IMR-90 (cell line): ENCODE measurements around the gene GJA4. TPM values are rescaled to one million over a fixed set of nuclear protein-coding genes. Genes with fewer than 3 reads are reported as not detected.

Experiments used
- ATAC-seq: fragments of 200-7000 bp; cut with Tn5 transposase; 2 replicates; pipeline ENCODE4 v1.9.1; 2020; ENCODE audit warnings: low read depth, mild to moderate bottlenecking, moderate library complexity
- BruUV-seq: library from RNA; stranded (reverse); fragments of 400-500 nt; replicated peaks from 2 replicates; lab custom pipeline; 2021; lab: Mats Ljungman, UMichigan
- CTCF ChIA-PET: fragments of 300-600 bp; formaldehyde crosslinking; extraction: SDS; loops from one replicate; lab custom pipeline; 2021; ENCODE audit warnings: antibody characterized with exemption; lab: Yijun Ruan, JAX
- POLR2A ChIA-PET: fragments of 300-600 bp; sonication (Branson Sonifier 250); formaldehyde crosslinking; loops from one replicate; lab custom pipeline; 2022; ENCODE audit warnings: antibody characterized with exemption; ENCODE audit not compliant: unreplicated experiment; lab: Charles Lee
- DNase-seq: peaks from one replicate; pipeline ENCODE4 v3.0.0; 2013
- H2AFZ ChIP-seq: replicated peaks from 2 replicates; pipeline ENCODE3; 2013; ENCODE audit warnings: low read length, mild to moderate bottlenecking; ENCODE audit not compliant: poor library complexity
- H2AK5ac ChIP-seq: 2 replicates; pipeline ENCODE4 v1.6.1; 2013; ENCODE audit warnings: low read depth, low read length, inconsistent platforms
- H2AK9ac ChIP-seq: replicated peaks from 2 replicates; pipeline ENCODE3; 2013; ENCODE audit warnings: mild to moderate bottlenecking, low read depth, low read length, moderate library complexity; ENCODE audit not compliant: poor library complexity
- H2BK120ac ChIP-seq: 2 replicates; pipeline ENCODE4 v1.6.1; 2013; ENCODE audit warnings: low read depth, low read length, inconsistent platforms
- H2BK15ac ChIP-seq: 3 replicates; pipeline ENCODE4 v1.6.1; 2013; ENCODE audit warnings: low read depth, low read length, inconsistent platforms
- H2BK20ac ChIP-seq: 2 replicates; pipeline ENCODE4 v1.6.1; 2013; ENCODE audit warnings: low read depth, mild to moderate bottlenecking, inconsistent platforms, low read length, moderate library complexity
- H2BK5ac ChIP-seq: 2 replicates; pipeline ENCODE4 v1.6.1; 2013; ENCODE audit warnings: mild to moderate bottlenecking, low read depth, low read length, inconsistent platforms; ENCODE audit not compliant: poor library complexity, severe bottlenecking
- H3K14ac ChIP-seq: replicated peaks from 2 replicates; pipeline ENCODE4 v1.6.1; 2013; ENCODE audit warnings: low read depth, low read length, inconsistent platforms
- H3K18ac ChIP-seq: 2 replicates; pipeline ENCODE4 v1.6.1; 2013; ENCODE audit warnings: low read depth, low read length, control low read depth
- H3K23ac ChIP-seq: 2 replicates; pipeline ENCODE4 v1.6.1; 2013; ENCODE audit warnings: low read depth, low read length, inconsistent platforms
- H3K27ac ChIP-seq: 2 replicates; pipeline ENCODE4 v1.5.1; 2013; ENCODE audit warnings: mild to moderate bottlenecking, control low read depth, low read length; ENCODE audit not compliant: insufficient read depth
- H3K27me3 ChIP-seq: 2 replicates; pipeline ENCODE4 v1.6.1; 2013; ENCODE audit warnings: low read length; ENCODE audit not compliant: control insufficient read depth, insufficient read depth
- H3K36me3 ChIP-seq: 2 replicates; pipeline ENCODE4 v1.6.1; 2013; ENCODE audit warnings: low read length, mixed read lengths; ENCODE audit not compliant: control insufficient read depth, insufficient read depth
- H3K4ac ChIP-seq: 2 replicates; pipeline ENCODE4 v1.6.1; 2013; ENCODE audit warnings: low read depth, low read length, inconsistent platforms
- H3K4me1 ChIP-seq: 2 replicates; pipeline ENCODE4 v1.6.1; 2013; ENCODE audit warnings: low read length, mixed read lengths; ENCODE audit not compliant: control insufficient read depth, insufficient read depth
- H3K4me2 ChIP-seq: 2 replicates; pipeline ENCODE4 v1.6.1; 2013; ENCODE audit warnings: low read depth, mild to moderate bottlenecking, control low read depth, low read length, moderate library complexity
- H3K4me3 ChIP-seq: 2 replicates; pipeline ENCODE4 v1.5.1; 2013; ENCODE audit warnings: low read depth, mild to moderate bottlenecking, control low read depth, low read length, moderate library complexity; ENCODE audit not compliant: insufficient read depth
- H3K56ac ChIP-seq: 2 replicates; pipeline ENCODE4 v1.6.1; 2013; ENCODE audit warnings: low read length, inconsistent platforms; ENCODE audit not compliant: insufficient read depth; ENCODE audit errors: extremely low read depth
- H3K79me1 ChIP-seq, 2 experiments: 2 replicates each; pipeline ENCODE4 v1.6.1; 2013; ENCODE audit warnings: low read length in 2 of 2, inconsistent platforms in 1 of 2, low read depth in 1 of 2
- H3K9ac ChIP-seq: 2 replicates; pipeline ENCODE4 v1.6.1; 2013; ENCODE audit warnings: low read depth, low read length, control low read depth
- H3K9me1 ChIP-seq: 2 replicates; pipeline ENCODE4 v1.6.1; 2013; ENCODE audit warnings: low read length, inconsistent platforms; ENCODE audit not compliant: insufficient read depth
- H3K9me3 ChIP-seq: 2 replicates; pipeline ENCODE4 v1.6.1; 2013; ENCODE audit warnings: low read length; ENCODE audit not compliant: control insufficient read depth, insufficient read depth
- H4K20me1 ChIP-seq: 2 replicates; pipeline ENCODE4 v1.6.1; 2013; ENCODE audit warnings: low read length, inconsistent platforms; ENCODE audit not compliant: insufficient read depth
- H4K5ac ChIP-seq: 2 replicates; pipeline ENCODE4 v1.6.1; 2013; ENCODE audit warnings: mild to moderate bottlenecking, low read depth, low read length, control low read depth
- H4K8ac ChIP-seq, 2 experiments: 2 replicates each; pipeline ENCODE4 v1.6.1; 2013; ENCODE audit warnings: low read depth in 2 of 2, low read length in 2 of 2, control low read depth in 1 of 2, inconsistent platforms in 1 of 2
- H4K91ac ChIP-seq: 2 replicates; pipeline ENCODE4 v1.6.1; 2013; ENCODE audit warnings: low read depth, low read length, inconsistent platforms; ENCODE audit not compliant: insufficient read depth
- BHLHE40 ChIP-seq: fragments of 150-350 bp; IDR thresholded peaks from 2 replicates; pipeline ENCODE4 v1.6.1; 2016; ENCODE audit warnings: mild to moderate bottlenecking, low read depth, low read length
- FOS ChIP-seq: fragments of 150-350 bp; IDR thresholded peaks from 2 replicates; pipeline ENCODE4 v1.6.1; 2016; ENCODE audit warnings: low read depth, low read length
- MAZ ChIP-seq: IDR thresholded peaks from 2 replicates; pipeline ENCODE4 v1.6.1; 2012; ENCODE audit warnings: low read depth, mild to moderate bottlenecking, low read length, improper control_type of control experiment, moderate library complexity, borderline replicate concordance
- NFE2L2 ChIP-seq: fragments of 150-350 bp; IDR thresholded peaks from 2 replicates; pipeline ENCODE4 v1.6.1; 2016; ENCODE audit warnings: low read depth, mild to moderate bottlenecking, low read length
- RAD21 ChIP-seq: IDR thresholded peaks from 2 replicates; pipeline ENCODE4 v1.6.1; 2012; ENCODE audit warnings: low read length, improper control_type of control experiment
- WGBS, 2 experiments: methylation state at CpG; one replicate each; pipeline versions ENCODE4 v1.1.5 to v1.1.7; 2013; ENCODE audit warnings: missing lambda C conversion rate in 2 of 2; ENCODE audit not compliant: insufficient read length in 1 of 2; ENCODE audit errors: extremely low coverage in 2 of 2; 5-methylcytosine and 5-hydroxymethylcytosine counted together
- dilution Hi-C: fragments of 300-500 bp; cut with HindIII; formaldehyde crosslinking; loops from one replicate; pipeline ENCODE4 v1.14.3; 2018; ENCODE audit warnings: low sequenced_read_pairs; ENCODE audit not compliant: unreplicated experiment
- in situ Hi-C: fragments of 300-500 bp; cut with MboI; formaldehyde crosslinking; loops from 3 replicates; pipeline ENCODE4 v1.14.3; 2019; ENCODE audit warnings: low sequenced_read_pairs, inconsistent platforms, mixed read lengths
- intact Hi-C: fragments of 100-400 bp; cut with micrococcal nuclease; formaldehyde crosslinking; loops from 2 replicates; pipeline ENCODE4 v1.10.0; 2022
- polyA plus RNA-seq, 3 experiments: library from polyadenylated mRNA; depleted of rRNA; stranded (reverse); fragments of >200 nt; gene quantifications; 2 replicates each; pipeline ENCODE4 v1.2.3, GENCODE V29; 2012; ENCODE audit warnings: low replicate concordance in 1 of 3
- total RNA-seq: library from RNA; depleted of rRNA; stranded (reverse); fragments of >200 nt; gene quantifications from 2 replicates; pipeline ENCODE4 v1.2.3, GENCODE V29; 2012
- TF ChIP-seq, protein P1 (sequence below): conservative IDR thresholded peaks from 2 replicates; pipeline ENCODE4 v1.5.1; 2012; ENCODE audit warnings: mild to moderate bottlenecking, low read depth, low read length, improper control_type of control experiment
- TF ChIP-seq, protein P2 (sequence below): fragments of 150-350 bp; IDR thresholded peaks from 2 replicates; pipeline ENCODE4 v1.6.1; 2016; ENCODE audit warnings: low read depth, mild to moderate bottlenecking, low read length, moderate library complexity, borderline replicate concordance

Gene GJA4
- total and polyA plus RNA-seq, 2 of the 4 experiments (the other 2 are of a cell fraction) = not detected

DNA sequence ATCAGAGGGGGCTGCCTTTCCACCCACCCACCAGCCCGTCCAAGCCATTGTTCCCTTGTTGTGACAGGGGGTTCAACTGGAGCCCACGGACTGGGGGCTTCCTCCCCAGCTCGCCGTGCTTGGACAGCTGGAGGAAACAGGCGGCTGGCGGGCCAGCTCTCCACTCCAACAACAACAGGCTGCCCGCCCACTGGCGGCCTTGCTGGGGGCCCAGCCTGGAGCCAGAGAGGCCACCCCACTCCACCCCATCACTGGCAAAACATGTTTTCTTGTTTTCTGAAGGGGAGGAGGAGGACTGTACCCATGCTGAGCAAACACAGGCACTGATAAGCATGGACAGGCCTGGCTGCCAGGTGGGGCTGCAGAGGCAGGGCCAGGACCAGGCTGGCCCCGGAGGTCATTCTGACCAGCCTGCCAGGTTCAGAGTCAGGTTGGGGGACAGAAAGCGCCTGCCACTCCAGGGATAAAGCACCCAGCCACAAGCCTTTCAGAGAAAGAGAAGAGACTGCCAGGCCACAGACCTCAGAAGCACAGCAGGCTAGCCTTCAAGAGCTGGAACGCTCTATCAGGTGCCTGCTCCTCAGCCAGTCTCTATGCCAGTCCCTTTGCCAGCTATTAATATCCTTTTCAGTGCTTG lies 32.8 kb downstream of the GJA4 start:
- 10% methylated on average over 2 of the region's 11 CpGs; no CpG with 5 or more reads in 1 of the 2 experiments for WGBS, 2 experiments
- no peak overlapping the region for H4K5ac ChIP-seq
- in situ Hi-C loops (no loop called here), dilution Hi-C loops (no loop called here), intact Hi-C loops (no loop called here)
- H3K18ac ChIP-seq = no peak overlapping the region
- no peaks in the 10 kb centered on the region for H3K9me1 ChIP-seq
- BruUV-seq = no TSS peak
- no peak overlapping the region for H3K14ac ChIP-seq
- no peaks in the 10 kb centered on the region for H3K9me3 ChIP-seq
- no peak overlapping the region for H2BK120ac ChIP-seq
- peak overlapping the region; percentile 70 for H2AFZ ChIP-seq
- ATAC-seq = no peak
- H3K27ac ChIP-seq = no peak overlapping the region
- TF ChIP-seq, protein P1, sequence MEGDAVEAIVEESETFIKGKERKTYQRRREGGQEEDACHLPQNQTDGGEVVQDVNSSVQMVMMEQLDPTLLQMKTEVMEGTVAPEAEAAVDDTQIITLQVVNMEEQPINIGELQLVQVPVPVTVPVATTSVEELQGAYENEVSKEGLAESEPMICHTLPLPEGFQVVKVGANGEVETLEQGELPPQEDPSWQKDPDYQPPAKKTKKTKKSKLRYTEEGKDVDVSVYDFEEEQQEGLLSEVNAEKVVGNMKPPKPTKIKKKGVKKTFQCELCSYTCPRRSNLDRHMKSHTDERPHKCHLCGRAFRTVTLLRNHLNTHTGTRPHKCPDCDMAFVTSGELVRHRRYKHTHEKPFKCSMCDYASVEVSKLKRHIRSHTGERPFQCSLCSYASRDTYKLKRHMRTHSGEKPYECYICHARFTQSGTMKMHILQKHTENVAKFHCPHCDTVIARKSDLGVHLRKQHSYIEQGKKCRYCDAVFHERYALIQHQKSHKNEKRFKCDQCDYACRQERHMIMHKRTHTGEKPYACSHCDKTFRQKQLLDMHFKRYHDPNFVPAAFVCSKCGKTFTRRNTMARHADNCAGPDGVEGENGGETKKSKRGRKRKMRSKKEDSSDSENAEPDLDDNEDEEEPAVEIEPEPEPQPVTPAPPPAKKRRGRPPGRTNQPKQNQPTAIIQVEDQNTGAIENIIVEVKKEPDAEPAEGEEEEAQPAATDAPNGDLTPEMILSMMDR = no peak
- no peak for TF ChIP-seq MAZ
- TF ChIP-seq, protein P2, sequence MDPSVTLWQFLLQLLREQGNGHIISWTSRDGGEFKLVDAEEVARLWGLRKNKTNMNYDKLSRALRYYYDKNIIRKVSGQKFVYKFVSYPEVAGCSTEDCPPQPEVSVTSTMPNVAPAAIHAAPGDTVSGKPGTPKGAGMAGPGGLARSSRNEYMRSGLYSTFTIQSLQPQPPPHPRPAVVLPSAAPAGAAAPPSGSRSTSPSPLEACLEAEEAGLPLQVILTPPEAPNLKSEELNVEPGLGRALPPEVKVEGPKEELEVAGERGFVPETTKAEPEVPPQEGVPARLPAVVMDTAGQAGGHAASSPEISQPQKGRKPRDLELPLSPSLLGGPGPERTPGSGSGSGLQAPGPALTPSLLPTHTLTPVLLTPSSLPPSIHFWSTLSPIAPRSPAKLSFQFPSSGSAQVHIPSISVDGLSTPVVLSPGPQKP = no peak
- no peak for TF ChIP-seq NFE2L2
- no peak for TF ChIP-seq RAD21
- no peak for TF ChIP-seq FOS
- no peak for TF ChIP-seq BHLHE40
- H2BK5ac ChIP-seq = no peak overlapping the region
- DNase-seq = no peak
- H3K23ac ChIP-seq = no peak overlapping the region
- H2AK9ac ChIP-seq = no peak overlapping the region
- H3K27me3 ChIP-seq = no peaks in the 10 kb centered on the region
- CTCF ChIA-PET = no interaction called here
- H3K4ac ChIP-seq = no peak overlapping the region
- H4K8ac ChIP-seq = no peak overlapping the region
- H2AK5ac ChIP-seq = no peak overlapping the region
- H3K4me2 ChIP-seq = no peak overlapping the region
- no peaks in the 10 kb centered on the region for H4K20me1 ChIP-seq
- POLR2A ChIA-PET = no interaction called here
- H3K36me3 ChIP-seq = no peaks in the 10 kb centered on the region
- no peaks in the 10 kb centered on the region for H3K4me1 ChIP-seq
- H2BK15ac ChIP-seq = no peak overlapping the region
- no peak overlapping the region for H3K4me3 ChIP-seq
- no peak overlapping the region for H3K9ac ChIP-seq
- no peak overlapping the region for H3K56ac ChIP-seq
- no peak overlapping the region for H2BK20ac ChIP-seq
- H4K91ac ChIP-seq = no peak overlapping the region
- no peaks in the 10 kb centered on the region for H3K79me1 ChIP-seq
